ENCODE results near the gene SIGLEC6.

SIGLEC6 gene

DNA sequence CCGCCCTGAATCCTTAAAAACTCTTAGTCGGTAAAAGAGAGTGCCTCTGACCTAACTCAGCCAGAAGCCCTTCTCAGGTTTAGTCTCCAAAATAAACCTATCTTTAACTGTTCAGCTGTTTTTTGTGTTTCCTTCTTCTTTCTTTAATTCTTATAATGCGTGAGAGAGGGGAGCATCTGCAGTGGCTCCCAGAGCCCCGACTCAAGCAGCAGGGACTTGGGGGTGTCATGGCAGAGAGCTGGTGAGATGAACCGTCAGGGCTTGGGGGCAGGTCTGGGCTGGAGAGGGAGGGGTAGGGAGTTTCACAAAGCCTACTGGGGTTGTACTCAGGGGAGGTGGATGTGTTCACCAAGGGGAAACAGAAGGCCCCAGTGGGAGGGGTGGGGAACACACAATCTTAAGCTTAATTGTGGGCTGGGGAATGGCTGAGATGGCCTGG lies 16.8 kb upstream of the SIGLEC6 start:
- no peak for DNase-seq

DNA sequence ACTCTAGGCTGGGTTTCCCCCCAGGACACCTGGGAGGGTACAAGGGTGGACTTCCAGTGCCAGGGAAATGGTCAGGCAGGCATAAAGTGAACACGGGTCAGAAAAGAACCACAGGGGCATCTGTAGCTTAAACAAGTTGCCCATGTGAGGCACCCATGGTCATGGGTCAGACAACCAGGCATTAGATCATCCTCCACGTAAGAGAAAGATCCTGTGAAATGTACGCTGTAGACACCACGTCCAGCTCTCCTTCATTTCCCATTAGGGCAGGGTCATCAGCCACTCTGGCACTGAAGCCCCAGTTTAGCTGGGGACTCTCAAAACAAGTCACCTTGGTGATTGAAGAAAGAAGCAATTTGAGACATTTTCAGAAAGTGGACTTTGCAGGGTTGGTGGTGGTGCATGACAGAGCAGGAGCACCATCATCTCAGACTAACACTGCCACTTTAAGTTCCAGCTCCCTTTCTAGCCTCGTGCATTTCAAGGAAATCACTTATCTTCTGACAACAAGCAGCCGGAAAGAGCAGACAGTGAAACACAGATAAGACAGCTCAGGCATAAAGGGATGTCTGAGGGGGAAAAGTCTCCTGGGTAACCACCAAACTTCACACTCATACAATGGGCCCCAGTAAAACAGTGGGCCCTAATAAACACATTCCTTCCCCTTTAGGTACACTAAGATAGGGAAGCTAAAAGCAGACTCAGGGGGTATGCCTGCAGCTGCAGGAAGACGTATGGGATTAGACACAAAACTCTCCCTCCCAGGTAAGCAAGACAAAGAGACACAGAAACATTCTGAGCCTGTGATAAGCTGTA lies 16.1 kb upstream of the SIGLEC6 start:
- peak in 1 of 2 donors; percentile 9 for DNase-seq

DNA sequence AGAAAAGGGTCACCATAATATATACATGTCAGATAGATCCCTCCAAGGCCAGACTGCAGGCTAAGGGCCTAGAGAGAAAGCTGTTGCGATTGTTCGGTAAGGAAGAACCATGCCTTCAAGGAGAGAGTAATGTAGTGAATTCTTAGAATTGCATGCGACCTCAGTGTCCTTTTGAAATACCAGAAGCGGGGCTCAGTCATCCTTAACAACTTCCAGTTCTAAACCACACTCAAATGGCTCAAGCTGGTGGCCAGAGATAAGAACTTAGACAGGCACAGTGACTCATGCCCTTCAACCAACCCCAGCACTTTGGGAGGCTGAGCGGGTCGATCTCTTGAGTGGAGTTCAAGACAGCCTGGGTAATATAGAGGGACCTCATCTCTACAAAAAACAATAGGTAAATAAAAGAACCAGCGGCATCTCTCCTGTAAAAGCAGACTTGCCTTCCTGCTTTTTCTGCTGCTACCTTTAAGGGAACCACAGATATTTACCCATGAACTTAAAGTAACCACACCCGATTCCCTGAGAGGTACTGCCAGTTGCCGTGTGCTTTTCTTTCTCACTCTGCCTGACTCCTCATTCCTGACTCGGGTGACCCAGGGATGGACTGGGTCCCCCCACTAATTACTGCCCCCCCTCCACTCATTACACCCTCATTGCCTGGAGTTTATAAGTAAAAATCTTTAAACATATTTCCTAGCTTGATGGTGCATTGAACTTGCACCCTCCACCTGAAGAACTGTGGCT lies 15.4 kb upstream of the SIGLEC6 start:
- DNase-seq: peak in 1 of 2 donors; percentile 27

DNA sequence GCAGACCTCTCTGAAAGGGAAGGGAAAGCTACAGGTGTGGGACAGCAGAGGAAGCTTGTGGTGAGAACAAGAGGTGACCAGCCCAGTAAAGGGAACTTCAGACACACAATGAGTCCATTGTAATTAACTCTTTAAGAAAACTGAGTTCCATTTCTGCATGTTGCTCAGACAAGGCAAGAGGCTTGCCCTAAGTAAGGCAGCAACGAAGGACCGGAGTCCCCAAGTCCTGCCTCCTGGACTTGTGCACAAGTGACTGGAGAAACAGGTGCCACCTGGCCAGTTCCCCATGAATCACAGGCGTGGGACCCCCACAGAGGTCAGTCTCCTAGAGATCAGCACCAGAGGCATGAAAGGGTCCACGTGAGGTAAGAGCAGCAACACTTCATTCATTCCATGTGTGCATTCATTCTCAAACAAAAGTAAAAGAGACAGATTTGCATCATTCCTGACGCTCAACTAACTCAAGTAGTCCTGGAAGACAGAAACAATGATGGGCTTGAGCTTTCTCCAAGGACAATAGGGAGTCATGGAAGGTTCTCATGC lies 14.7 kb upstream of the SIGLEC6 start:
- no peak for DNase-seq

DNA sequence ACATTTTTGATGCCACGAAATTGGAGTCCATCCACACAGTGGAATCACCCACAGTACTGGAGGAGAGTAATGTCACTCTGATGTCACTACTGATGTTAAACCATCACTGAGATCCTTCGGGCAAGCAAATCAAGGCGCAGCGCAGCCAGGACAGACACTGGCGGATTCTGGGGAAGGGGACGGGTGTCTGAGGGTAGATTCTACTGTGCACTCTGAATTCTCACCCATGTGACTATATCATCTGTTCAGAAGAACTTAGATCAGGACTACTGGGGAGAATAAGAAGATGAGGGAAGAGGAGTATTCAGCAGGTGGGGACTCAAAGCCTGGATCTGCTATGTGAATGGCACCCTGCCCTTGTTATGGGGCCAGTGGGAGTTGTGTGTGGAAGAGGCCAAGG lies 12.6 kb upstream of the SIGLEC6 start:
- no peak for DNase-seq

DNA sequence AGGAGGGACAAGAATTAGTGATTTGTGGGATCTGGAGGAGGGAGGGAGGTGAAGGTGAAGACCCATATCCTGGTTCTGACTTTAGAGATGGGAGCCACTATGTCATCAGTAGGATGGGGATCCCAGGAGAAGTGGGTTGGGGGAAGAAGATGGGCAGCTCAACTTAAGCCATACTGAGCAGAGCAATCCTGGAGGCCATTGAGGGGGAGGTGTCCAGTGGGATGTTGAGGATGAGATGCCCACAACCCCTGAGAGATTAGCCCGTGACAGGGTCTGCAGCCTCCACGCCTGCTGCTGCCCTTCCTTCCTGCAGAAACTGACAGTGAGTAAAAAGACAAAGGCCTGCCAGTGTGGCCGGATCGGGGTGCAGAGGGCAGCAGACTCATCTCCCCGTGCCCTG lies 11.2 kb upstream of the SIGLEC6 start:
- DNase-seq: no peak

DNA sequence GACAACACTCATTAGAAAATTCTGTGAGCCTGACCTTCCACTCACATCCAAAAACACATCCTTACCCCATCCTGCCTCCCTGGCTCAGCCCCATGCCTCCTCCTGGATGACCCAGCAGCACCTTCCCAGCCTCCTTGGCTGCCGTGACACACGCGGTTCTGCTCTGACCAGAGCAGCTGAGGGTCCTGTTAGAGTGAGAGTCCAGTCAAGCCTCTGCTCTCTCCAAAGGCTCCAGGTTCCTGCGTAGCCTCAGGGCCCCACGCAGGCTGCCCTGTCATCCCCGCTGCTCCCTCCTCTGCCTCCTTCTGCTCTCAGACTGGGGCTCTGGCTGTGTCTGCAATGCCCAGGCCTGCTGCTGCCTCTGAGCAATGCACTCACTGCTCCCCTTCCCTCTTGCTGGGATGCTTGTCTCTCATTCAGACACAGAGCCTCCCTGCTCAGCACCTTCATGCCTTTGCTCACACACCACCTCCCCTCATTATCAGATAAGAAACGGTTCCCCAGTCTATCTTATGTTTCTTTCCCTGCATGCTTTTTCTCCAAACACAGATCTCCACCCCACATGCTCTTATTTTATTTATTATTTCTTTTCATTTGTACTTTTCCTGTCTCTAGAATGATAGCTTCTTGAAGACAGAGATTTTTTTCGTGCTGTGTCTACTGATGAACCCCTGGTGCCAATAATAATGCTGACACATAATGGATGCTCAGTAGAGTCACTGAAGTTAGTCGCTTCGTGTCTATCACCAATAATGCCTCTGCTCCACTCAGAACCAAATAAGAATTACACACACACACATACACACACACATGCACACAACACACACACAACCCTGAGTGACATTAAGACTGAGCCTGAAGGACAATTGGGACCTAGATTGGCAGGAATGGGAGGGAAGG lies 10.2 kb upstream of the SIGLEC6 start:
- no peak for DNase-seq

DNA sequence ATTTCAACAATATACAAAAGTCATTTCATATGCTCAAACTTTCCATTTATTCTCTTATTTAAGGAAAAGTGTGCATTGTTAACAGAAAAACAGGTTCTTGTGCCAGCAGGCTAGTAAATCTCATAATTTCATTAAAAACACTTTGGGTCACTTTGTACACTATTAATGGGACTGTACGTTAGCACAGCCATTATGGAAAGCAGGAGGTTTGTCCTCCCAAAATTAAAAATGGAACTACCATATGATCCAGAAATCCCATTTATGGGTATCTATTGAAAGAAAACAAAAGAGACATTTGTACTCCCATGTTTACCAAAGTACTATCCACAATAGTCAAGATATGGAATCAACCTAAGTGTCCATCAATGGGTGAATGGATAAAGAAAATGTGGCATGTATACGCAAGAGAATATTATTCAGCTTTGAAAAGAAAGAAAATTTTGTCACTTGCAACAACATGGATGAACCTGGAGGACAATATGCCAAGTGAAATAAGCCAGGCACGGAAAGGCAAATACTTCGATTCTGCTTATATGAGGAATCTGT lies 8.4 kb upstream of the SIGLEC6 start:
- DNase-seq: no peak

DNA sequence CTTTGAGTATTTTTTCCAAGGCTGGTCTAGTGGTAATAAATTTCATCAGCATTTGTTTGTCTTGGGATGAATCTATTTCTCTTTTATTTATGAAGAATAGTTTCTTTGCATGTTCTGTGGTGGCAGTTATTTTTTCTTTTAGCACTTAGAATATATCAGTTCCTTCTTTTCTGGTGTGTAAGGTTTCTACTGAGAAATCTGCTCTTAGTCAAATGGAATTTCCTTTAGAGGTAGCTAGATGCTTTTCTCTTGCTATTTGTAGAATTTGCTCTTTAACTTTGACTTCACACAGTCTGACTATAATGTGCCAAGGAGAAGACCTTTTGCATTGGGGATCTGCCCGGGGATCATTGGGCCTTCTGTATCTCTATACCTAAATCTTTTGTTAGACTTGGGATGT lies 4.1 kb upstream of the SIGLEC6 start:
- DNase-seq: no peak

DNA sequence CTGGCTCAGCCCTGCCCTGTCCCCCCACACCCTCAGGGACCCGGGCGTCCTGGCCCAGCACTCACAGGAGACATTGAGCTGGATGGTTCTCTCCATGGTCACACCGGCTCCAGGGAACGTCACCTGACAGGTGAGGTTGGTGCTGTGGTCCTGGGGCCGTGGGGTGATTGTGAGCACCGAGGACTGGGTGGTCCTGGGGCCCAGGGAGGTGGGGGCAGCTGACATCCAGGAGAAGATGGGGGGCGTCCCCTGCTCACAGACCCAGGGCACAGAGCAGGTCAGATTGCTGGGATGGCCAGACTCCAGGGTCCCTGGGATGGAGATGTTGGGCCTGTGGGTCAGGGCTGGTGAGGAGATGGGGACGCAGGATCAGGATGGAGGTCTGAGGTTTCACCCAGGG lies 854 bp downstream of the SIGLEC6 start:
- DNase-seq: no peak

DNA sequence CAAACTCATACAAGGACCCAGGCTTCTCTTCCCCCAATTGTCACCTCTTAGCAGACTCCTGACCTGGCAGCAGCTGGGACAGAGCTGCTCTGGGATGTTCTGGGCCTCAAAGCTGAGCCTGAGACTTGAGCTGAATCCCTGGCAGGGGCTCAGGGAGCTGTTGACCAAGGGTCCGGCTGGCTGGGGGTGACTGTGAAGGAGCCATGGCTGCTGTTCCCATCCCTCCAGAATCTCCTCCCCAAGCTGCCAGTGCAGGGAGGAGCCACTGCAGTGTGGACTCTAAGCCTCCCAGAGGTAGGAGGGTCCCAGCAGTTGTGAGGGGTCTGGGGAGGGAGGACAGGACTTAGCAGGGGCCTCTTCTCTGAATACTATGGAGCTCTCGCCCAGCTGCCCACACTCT lies 2.2 kb downstream of the SIGLEC6 start:
- DNase-seq: no peak

DNA sequence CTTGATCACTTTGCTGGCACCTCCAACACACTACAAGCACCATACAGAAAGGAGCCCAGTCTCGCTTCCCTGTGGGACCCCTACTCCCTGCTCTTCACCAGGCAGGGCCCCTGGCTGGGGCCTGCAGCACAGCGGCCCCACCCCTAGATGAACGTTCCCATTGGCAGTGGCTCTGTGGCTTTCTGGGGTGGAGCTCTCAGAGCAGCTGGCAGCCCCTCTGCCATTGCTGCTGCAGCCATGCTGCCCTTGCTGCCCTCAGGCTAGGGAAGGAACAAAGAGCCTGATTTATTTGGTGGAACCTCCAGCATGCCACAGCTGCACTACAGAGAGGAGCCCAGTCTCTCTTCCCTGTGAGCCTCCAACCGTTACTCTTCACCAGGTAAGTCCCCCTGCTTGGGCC lies 5.8 kb downstream of the SIGLEC6 start:
- no peak for DNase-seq

DNA sequence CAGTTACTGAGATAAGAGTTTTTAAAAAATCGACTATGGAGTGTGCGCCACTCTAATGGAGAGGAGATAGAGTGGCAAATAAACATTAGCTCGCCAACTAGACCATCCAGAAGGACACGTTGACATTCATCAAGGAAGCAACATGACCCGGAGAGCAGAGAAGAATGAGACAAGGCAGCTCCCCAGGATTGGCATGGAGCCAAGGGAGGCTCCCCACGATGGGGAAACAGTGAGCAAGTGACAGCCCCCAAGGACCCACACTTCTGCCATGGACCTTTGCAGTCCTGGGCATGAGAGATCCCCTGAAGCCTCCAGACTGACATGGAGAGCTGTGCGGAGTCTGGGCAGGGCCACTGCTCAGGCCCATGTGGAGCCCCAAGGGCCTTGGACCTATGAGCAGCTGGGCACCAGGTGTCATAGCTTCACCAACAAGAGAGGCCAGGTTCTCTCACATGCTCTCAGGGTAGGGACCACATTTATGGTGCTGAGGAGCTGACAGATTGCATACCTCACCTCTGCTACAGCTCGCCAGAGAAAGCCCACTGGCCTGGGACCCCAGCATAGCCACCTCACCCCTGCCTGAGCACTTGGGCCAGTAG lies 6.7 kb downstream of the SIGLEC6 start:
- DNase-seq: no peak

DNA sequence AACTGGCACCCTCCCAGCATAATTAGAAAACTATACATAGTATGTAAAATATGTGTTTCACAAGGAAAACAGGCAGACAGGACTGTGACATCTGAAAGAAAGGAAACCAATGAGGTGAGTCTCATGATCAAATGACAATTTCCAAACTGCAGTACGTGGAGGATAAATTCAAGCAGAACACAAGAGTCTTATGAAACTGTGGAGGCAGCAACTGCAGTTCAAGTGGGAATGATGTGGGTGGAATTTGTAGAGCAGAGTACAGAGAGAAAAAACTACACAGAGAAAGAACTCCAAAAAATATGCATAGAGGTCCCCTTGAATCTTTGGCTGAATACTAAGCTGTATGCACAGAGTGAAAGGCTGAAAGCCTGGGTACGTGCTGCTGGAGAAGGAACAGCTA lies 9.7 kb downstream of the SIGLEC6 start:
- no peak for DNase-seq

DNA sequence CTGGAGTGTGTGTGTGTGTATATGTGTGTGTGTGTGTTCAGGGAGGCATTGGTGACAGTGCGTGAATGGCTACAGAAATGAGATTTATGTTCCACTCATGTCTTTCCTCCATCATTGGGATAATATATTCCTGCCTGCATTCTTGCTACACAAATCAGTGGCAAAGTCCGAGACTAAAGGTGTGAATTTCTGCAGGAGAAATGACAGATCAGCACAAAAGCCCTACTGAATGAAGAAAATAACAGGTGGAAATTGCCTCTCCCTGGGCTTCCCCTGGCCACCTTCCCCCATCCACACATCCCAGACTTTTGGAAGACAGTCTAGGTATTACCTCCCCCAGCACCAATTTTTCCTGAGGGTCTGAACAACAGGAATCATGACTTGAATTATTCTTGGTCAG lies 10.1 kb downstream of the SIGLEC6 start:
- DNase-seq: no peak

DNA sequence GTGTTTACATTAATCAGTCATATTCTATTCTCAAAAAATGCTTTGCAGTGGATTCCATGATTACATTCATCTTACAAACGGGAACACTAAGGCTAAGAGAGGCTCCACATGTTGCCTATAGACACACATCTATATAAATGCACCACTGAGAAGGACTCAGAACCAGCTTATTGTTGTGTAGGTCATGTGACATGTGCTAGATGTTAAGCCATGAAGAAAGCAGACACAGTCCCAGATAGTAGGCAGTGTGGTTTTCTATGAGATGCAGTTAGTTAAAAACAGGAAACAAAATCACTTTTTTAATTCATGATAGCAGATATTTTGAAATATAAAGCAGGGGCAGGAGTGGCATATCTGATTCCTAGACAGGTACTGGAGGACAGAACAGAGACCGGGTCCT lies 10.7 kb downstream of the SIGLEC6 start:
- DNase-seq: no peak

DNA sequence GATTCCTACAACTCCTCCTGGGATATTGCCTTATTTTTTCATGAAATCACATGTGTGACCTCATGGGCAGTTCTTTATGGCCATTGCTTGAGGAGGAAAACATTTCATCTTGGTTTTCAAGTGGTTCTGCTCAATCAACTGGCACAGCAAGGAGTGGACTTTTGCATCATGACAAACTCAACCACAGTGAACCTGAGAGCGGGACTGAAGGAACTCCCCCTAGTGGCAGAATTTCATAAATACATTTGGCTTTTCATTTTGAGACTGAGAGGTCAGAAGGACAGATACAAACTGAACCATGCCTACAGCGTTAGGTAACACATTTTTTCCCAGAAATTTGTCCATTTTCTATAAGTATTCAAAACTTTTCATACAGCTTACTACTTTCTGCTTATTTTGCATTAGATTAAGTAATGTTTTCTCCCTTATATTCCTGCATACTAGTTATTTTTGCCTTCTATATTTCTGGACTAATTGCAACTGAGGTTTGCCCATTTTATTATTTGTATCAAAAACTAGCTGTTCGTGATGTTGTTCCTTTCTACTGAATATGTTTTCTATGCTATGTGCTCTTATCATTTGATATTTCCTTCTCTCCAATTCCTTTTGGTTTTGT lies 16.5 kb downstream of the SIGLEC6 start:
- DNase-seq: peak in 1 of 2 donors; percentile 60

DNA sequence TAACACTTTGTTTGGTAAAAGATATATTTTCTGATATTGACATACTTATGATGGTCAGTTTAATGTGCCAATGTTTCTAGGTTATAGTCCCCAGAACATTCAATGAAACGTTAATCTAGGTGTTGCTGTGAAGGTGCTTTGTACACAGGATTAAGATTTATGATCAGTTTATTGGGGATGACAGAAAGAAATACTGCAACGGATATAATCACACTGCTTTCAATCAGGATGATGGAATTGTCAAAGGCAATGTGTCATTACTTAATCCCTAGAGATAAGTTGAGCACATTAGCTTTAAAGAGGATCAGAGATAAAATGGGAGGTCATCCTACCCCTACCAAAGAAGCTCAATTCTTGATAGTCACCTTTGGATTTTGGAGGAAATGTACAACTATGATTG lies 17.5 kb downstream of the SIGLEC6 start:
- DNase-seq: no peak

DNA sequence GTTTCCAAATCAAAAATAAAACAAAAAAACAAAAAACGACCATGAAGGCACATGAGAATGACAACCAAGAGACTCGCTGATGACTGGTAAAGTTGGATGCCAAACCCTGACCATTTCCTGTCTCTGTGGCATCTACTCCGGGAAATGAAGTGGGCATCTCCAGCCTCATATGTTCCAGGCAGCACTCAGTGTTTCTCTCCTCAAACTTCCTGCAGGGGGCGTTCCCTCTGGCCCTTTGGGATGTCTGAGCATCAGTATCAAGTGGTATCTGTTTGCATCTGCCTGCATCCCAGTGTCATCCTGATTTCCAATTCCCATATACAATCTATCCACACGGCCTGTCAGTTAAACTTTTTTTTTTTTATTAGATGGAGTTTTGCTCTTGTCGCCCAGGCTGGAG lies 20.1 kb downstream of the SIGLEC6 start:
- peak in 1 of 2 donors; percentile 24 for DNase-seq

DNA sequence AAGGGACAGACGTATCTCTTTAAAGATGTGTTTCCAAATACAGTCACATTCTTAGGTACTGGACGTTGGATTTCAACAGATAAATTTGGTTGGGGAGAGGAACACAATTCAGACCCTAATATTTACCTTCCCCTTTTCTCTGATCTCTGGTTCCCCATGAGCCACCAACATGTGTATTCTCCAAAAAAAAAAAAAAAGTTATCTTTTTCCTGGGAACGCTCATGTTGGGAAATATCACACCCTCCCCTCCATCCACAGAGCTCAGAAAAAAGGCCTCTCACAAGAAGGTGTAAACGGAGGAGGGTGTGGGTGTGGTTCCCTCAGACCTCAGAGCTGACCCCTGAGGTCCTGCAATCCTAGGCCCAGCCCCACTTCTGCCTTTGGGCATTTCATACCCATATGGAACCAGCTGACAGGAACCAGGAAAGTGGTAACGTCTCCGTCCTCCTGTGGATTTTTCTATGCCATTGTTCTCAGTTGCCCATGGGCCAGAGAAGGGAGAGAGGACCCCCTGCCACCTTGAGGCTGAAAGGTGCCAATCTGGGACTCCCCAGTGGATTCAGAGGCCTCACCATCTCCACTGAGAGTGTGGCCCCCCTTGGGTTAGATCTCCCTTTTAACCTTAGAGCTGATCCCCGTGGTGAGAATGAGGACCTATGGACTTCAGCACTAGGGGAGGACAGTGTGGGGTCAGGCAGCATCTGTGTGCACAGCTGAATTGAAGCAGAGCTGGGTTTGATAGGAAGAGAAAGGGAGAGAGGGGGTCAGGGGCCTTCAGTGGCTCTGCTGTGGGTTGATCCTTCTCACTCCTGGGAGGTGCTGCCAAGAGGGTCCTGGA lies 21.4 kb downstream of the SIGLEC6 start:
- no peak for DNase-seq
